Hematopoietic multipotent progenitor cell treated with erythropoietin and hydrocortisone succinate and interleukin-3 and kit ligand, for 6 days (in vitro differentiated cells): ENCODE measurements around the gene UTP14A.
A peak's percentile ranks its signal among the peaks of the same experiment; 100 is the strongest.
"Not testable (repeated sequence)": the region's sequence is repeated elsewhere in the genome, so short reads cannot be mapped to it uniquely, and the experiment has no call there.

Experiments
- DNase-seq: peaks from one replicate; pipeline ENCODE4 v3.0.0-alpha.2; 2015

Gene UTP14A

GRCh38 chrX:129905787-129906580 is at the start of gene UTP14A:
Gene UTP14A (plus strand): TSS chrX:129906164. CDS start chrX:129906211, 47 bp downstream.
- DNase-seq, result peak; percentile 95

- DNase-seq, result not testable (repeated sequence)
Measured at GRCh38 chrX:129859134-129859533, 46.8 kb upstream of the UTP14A start.

DNA sequence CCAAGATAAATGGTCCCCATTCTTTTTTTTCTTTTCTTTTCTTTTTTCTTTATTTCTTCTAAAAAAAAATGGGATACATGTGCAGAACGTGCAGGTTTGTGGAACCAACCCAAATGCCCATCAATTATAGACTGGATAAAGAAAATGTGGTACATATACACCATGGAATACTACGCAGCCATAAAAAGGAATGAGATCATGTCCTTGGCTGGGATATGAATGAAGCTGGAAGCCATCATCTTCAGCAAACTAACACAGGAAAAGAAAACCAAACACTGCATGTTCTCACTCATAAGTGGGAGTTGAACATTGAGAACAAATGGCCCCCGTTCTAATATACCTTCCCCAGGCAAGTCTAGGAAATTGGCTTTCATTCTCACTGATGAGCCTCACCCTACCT is 39.6 kb upstream of the UTP14A start:
- DNase-seq, result not testable (repeated sequence)

DNA sequence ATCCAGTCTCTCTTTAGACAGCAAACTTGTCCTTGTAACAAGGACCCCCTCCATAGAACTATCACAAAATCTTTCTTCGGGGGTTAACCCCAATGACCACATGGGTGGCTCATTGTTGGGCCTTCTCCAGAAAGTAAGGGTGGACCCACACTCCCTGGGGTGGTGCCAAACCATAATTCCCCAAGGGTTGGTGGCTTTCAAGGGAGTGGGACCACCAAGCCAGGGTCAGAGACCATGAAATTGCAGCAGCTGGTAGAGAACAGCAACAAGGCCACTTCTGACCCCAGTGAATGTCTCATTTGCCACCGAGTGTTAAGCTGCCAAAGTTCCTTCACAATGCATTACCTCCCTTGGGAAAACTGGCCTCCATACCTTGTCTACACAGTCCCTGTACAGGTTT is 33.4 kb upstream of the UTP14A start:
- no peak for DNase-seq

GRCh38 chrX:129875669-129876068 is 30.3 kb upstream of the UTP14A start:
- DNase-seq, result no peak

DNA sequence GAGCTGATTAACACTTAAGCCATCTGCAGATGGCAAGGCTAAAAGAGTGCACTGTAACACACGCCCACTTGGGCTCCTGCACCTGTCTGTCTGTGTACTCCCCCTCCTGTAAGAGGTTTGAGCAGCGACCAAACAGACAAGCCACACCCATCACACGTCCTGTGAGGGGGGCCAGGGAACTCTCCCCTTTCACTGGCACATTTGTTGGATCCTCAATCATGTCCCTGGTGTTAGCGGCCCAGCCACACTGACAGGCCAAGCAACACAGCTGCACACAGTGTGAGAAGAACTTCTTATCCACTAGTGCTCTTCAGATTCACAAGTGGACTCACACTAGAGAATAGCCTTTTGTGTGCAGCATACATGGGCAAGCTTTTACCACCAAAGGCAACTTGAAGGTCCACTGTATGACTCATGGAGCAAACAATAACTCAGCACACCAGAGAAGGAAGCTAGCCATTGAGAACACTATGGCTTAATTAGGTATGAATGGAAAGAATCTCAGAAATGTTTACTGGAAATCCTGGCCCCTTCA is 29.1 kb upstream of the UTP14A start:
- no peak for DNase-seq

DNA sequence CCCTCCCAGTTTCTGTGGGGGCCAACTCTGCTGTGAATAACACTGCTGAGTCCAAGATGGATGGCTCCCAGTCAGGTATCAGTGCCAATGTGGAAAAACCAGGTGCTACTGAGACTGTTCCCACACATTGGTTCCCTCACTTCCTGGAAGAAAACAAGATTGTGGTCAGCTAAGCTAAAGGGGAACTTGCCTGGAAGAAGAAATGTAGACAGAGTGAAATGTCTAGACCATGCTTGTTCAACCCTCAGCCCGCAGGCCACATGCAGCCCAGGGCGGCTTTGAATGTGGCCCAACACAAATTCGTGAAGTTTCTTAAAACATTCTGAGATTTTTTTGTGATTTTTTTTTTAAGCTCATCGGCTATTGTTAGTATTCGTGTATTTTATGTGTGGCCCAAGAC is 28.6 kb upstream of the UTP14A start:
- no peak for DNase-seq

GRCh38 chrX:129900054-129900453 is 5.9 kb upstream of the UTP14A start:
- DNase-seq, result no peak

DNA sequence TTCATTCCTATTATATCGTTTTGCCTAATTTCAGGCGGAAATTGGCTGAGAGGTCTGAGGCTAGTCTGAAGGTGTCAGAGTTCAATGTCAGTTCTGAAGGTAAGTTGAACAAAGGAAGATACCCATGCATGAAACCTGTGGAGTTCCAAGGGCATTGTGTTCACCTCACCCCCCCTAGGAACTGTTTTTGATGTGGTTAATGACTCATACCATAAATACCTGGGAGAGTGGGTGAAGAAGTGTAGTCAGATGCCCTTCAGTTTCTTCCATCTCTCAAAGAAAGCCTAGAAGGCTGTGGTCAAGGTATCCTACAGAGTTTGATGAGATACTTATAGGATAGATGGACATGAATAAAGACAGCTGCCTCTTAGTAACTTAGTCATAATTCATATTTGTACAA is 2.7 kb downstream of the UTP14A start:
- DNase-seq, result no peak

DNA sequence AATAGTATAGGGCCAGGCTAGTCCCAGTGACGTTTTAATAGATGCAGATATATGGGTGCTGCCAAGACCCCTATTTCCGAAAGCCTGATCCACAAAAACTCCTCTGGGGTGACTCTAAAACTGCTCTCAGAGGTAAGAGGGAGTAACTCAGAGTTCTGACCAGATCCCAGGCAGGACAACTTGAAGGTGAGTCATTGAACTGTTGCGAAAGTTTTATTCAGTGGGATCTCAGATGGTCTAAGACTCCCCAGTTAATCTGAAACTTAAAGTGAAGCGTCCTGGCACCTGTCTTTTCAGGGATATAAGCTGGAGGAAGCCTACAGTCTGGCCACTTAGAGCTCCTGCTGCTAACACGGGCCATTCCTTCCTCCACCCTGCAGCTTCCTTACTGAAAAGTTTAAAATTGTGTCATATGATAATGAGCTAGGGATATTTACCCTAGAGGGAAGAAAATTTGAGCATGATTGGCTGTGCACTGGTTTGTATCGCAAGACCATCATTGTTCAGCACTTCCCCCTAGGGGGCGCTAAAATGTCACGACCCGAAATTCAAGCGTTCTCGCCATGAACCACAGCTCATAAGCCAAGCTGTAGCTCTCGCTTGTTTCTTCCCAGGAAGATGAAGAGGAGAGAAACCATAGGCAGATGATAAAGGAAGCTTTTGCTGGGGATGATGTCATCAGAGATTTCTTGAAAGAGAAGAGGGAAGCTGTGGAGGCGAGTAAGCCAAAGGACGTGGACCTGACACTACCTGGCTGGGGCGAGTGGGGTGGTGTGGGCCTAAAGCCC is 19.5 kb downstream of the UTP14A start:
- DNase-seq, result peak; percentile 80

GRCh38 chrX:129930941-129931410 is 25.0 kb downstream of the UTP14A start:
- DNase-seq, result no peak

DNA sequence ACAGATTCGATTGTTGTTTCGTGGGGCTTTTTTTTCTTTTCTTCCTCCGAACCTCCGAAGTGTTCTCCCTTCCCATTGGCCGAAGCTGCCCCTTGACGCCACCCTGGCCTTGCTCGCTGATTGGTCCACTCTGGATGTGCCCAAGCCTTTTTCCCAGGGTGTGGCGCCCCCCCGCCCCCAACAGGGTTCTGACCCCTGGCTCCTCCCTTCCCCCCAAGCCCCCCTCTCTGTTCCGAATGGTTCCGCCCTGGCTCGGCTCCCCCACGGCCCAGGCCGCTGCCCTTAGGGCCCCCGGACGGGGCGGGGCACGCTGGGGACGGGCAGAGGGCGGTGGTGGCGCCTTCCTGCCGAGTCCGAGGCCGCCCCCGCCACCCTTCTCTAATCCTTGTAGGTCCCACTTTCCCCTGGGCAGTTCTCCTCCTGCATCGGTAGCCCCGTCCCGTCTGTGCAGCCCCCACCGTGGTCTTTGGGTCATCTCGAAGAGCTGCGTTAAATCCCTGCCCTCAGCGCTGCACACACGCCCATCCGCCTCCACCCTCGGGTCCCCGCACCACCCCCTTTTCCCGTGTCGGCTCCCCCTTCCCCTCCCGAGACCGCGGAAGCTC is 25.5 kb downstream of the UTP14A start:
- DNase-seq, result peak; percentile 91

GRCh38 chrX:129932016-129932820 is 26.3 kb downstream of the UTP14A start:
- DNase-seq, result peak; percentile 89

DNA sequence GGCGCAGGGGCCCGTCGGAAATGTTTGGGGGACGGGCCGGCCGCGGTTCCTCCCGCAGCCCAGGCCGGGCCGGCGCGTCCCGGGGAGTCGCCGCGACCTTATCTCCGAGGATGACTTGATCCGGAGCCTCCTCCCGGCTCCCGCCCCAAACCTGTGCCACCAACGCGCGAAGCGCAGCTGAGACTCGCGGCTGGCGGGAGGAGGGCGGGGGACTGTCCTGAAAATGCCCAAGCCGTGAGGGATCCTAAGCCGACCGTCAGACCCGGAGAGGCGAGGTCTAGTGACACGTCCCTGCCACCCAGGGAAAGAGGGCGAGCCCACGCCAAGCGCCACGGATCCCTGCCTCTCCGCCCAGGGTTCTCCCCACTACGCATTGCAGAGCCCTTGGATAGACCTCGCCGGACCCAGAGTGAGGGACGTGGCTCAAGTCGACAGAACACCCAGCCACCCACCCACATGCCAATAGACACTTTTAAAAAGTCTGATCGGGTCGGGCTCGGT is 26.9 kb downstream of the UTP14A start:
- DNase-seq, result peak; percentile 57

- no peak for DNase-seq
Measured at GRCh38 chrX:129933700-129934099, 27.7 kb downstream of the UTP14A start.

- no peak for DNase-seq
Measured at GRCh38 chrX:129934461-129934860, 28.5 kb downstream of the UTP14A start.

DNA sequence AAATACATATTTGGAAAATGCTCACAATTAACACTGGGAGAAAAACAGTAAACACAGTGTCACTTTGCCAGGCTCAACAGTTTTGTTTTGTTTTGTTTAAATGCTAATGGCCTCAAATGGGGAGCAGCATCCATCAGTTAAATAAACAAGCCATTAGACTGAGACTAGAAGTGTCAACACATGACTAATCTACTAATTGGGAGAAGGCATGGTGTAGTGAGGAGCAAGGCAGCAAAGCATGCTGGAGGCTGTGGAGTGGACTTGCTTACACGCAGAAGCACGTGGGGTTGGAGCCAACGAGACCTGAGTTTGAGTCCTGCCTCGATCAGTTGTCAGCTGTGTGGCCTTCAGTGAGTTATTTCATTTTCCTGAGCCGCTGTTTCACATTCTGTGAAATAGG is 29.0 kb downstream of the UTP14A start:
- no peak for DNase-seq

- no peak for DNase-seq
Measured at GRCh38 chrX:129938081-129938480, 32.1 kb downstream of the UTP14A start.

GRCh38 chrX:129939986-129940385 is 34.0 kb downstream of the UTP14A start:
- no peak for DNase-seq

- no peak for DNase-seq
Measured at GRCh38 chrX:129940721-129941120, 34.8 kb downstream of the UTP14A start.

GRCh38 chrX:129945131-129945530 is 39.2 kb downstream of the UTP14A start:
- no peak for DNase-seq

GRCh38 chrX:129953334-129953648 is 47.3 kb downstream of the UTP14A start:
- no peak for DNase-seq
